IPS-18c (cell line): ENCODE results near the gene RAP1GAP2.

Experiments used
- H3K4me3 ChIP-seq: 2 replicates; pipeline ENCODE4 v1.7.0; 2013; ENCODE audit warnings: low read depth, mild to moderate bottlenecking, low read length, moderate library complexity; ENCODE audit not compliant: insufficient read depth
- H3K9me3 ChIP-seq: one replicate; pipeline ENCODE4 v1.6.1; 2013; ENCODE audit warnings: mild to moderate bottlenecking, low read length, moderate library complexity; ENCODE audit not compliant: control insufficient read depth, insufficient read depth

Gene RAP1GAP2

DNA sequence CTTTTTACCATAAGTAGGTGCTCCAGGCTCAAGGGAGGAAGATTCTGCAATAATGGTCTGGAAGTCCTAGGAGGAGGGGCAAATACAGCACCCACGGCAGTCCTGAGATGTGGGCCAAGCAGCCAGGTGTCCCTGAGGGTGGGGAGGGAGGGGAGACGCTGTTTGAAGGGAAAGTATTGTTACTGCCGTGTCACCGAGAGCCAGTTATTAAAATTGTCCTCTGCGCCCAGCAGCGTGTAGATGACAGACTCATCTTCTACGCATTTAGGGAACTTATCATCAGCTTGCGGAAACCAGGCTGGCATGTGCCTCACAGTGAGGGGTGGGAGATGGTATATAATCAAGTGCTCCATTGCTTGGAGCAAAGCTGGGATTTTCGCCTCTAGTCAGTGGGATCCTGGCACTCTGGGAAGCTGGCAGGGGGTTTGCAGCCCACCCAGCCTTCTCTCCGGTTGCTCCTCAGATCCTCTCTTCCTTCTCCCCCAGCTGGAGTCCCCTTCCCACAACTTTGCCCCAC is 162.5 kb downstream of the RAP1GAP2 start:
- H3K9me3 ChIP-seq = peaks cover 5% of the 10 kb centered on the region
- no peak overlapping the region for H3K4me3 ChIP-seq

- H3K9me3 ChIP-seq = peaks cover 5% of the 10 kb centered on the region
- H3K4me3 ChIP-seq = no peak overlapping the region
These were observed 163.3 kb downstream of the RAP1GAP2 start for GRCh38 chr17:2959371-2960130.

DNA sequence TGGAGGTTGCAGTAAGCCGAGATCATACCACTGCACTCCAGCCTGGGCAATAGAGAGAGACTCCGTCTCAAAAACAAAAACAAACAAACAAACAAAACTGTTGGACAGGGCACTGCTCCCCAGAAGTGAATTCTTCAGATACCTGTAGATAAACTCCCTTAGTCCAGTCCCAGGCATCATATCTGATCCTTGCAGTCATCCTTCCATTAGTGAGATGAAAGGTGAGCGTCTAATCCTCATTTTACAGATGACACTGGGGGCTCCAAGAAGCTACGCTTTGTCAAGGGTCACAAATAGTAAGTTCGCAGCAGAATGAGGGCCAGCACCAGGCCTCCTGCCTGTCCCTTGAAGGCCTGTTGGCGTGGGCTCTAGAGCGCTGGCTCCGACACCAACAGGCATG is 165.2 kb downstream of the RAP1GAP2 start:
- H3K4me3 ChIP-seq = no peak overlapping the region
- H3K9me3 ChIP-seq = peaks cover 5% of the 10 kb centered on the region

DNA sequence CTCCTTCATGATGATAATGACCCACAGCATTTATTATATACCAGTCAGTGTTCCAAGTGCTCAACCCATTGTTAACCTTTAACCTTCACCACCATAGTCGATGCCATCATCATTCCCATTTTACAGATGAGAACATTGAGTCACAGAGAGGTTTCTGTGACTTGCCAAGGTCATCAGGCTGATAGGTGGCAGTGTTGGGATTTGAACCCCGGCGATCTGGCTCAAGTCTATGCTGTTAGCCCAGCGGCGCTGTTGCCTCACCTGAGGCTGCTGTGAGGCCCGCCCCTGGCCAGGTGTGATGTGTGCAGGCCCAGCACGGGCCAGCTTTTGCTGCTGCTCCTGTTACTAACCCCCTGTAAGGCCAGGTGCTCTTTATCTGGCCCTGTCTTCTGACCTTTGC is 166.0 kb downstream of the RAP1GAP2 start:
- Histone ChIP-seq H3K9me3 (peaks cover 5% of the 10 kb centered on the region), H3K4me3 (no peak overlapping the region)

DNA sequence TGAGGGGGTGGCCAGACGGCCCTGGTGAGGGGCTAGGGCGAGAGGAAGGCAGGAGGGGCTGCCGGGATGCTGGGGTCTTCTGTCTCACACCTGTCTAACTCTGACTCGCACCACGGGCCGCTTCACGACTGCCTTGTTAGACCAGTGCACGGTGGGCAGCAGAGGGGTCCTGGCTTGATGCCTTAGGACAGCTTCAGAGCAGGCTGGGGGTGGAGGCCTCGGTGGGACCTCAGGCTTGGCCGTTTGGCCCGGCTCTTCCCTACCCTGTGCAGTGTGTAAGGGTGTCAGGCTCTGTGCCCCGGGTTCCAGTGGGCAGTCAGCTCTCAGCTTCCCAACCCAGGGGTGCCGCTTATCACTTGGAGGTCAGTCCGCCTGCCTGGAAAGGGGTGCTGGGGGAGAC is 166.5 kb downstream of the RAP1GAP2 start:
- Histone ChIP-seq H3K9me3 (peaks cover 2% of the 10 kb centered on the region), H3K4me3 (no peak overlapping the region)

- Histone ChIP-seq H3K9me3 (peaks cover 2% of the 10 kb centered on the region), H3K4me3 (no peak overlapping the region)
These were observed 167.2 kb downstream of the RAP1GAP2 start for GRCh38 chr17:2963332-2964027.

DNA sequence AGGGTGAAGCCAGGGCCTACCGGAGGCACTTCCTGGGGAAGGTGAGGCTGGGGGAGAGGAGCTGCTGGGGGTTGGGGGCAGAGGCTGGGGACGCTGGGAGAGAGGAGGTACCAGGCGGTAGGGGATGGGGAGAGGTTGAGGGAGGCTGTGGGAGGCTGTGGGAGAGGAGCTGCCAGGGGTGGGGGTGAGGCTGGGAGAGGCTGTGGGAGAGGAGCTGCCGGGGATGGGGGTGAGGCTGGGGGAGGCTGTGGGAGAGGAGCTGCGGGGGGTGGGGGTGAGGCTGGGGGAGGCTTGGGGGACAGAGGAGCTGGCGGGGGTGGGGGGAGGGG is 167.8 kb downstream of the RAP1GAP2 start:
- Histone ChIP-seq H3K9me3 (peaks cover 2% of the 10 kb centered on the region), H3K4me3 (no peak overlapping the region)

GRCh38 chr17:2964370-2964769 is 168.1 kb downstream of the RAP1GAP2 start:
- Histone ChIP-seq H3K4me3 (no peak overlapping the region), H3K9me3 (peaks cover 1% of the 10 kb centered on the region)

DNA sequence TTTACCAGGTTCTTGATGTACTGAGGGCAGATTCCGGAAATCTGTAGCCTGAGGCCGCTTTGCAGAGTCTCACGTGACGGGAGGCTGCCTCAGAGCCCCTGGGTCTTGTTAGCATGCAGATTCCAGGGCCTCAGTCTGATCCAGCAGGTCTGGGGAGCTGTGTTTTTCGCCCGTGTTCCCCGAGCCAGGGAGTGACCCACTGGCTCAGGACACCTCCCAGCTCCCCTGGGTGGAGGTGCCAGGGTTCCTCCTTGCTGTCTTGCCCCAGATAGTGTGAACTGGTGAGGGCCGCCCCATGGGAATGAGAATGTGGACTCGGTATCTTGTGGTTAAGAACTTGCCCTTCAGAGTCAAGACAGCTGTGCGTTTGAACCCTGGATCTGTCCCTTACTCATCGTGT is 168.6 kb downstream of the RAP1GAP2 start:
- H3K9me3 ChIP-seq = no peaks in the 10 kb centered on the region
- no peak overlapping the region for H3K4me3 ChIP-seq

- no peak overlapping the region for H3K4me3 ChIP-seq
- H3K9me3 ChIP-seq = no peaks in the 10 kb centered on the region
These were observed 169.7 kb downstream of the RAP1GAP2 start for GRCh38 chr17:2965621-2966595.

DNA sequence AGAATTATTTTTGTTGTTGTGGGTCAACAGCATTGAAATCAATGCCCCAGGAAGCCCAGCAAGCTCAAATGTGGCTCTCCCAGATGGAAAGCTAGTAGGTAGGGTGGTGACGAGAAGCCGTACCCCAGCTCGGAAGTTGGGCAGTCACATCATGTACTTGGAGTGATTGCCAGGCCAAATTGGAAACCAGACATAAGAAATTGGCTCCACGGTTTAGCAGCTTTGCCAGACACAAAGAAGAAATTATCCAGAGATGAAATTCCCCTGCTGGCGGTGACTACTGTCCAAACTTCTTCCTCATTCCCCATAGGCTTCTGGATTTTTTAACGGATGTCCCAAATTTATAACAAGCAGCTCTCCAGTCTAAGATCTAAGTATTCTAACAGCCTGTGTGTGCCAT is 171.3 kb downstream of the RAP1GAP2 start:
- H3K9me3 ChIP-seq = no peaks in the 10 kb centered on the region
- H3K4me3 ChIP-seq = no peak overlapping the region

DNA sequence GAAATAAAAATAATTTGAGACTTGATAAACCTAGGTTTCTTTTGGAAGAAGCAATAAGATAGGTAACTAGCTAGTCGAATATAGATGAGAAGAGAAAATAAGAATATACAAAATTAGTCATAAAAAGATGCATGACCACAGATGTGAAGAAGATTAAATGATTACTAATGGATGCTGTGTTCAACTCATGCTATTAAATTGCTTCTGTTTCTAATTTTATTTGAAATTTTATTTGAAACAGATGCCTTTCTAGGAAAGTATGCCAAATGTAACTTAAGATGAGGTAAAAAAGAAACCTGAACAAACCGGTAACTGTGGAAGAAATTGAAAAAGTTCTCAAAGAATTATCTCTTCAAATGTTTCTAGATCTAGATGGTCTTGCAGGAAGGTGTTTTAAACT is 175.6 kb downstream of the RAP1GAP2 start:
- H3K9me3 ChIP-seq = no peaks in the 10 kb centered on the region
- H3K4me3 ChIP-seq = no peak overlapping the region

GRCh38 chr17:2972749-2973148 is 176.5 kb downstream of the RAP1GAP2 start:
- Histone ChIP-seq H3K4me3 (no peak overlapping the region), H3K9me3 (no peaks in the 10 kb centered on the region)

DNA sequence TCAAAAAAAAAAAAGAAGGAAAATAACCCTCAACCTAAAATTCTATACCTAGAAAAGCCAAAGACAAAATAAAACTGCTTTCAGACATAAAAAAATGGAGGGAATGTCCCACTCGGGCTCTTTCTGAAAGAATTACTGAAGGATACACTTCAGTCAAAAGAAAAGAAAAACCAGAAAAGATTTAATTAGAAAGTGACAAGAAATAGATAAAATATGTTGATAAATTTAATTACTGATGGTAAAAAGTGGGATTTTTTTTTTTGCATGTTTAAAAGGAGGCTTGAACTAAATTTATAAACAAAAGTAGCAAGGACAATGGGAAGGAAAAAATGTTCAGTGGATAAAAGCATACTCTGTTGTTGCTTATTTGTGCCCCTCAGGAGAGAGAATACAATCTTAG is 178.1 kb downstream of the RAP1GAP2 start:
- Histone ChIP-seq H3K9me3 (no peaks in the 10 kb centered on the region), H3K4me3 (no peak overlapping the region)

DNA sequence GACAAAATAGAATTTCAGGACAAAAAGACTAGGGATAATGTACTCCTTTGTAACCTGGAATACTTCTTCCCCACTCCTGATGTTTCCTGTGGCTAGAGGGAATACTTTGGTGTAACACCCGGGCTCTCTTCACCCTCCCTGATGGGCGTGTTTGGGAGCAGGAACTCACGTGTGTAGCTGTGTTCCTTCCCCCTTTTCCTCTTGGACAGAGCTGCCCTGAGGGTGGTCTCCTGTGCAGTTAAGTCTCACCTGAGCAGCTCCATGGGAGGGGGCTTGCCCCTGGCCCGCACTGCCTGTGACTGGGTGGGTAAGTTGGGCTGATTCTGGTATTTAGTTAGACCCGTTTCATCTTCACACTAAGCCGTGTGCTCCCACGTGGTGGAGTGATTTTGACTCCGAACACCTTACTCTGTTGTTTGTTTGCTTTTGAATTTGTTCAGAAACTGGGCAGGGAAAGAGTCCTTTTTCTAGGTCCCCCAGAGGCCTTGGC is 179.3 kb downstream of the RAP1GAP2 start:
- H3K9me3 ChIP-seq = no peaks in the 10 kb centered on the region
- H3K4me3 ChIP-seq = no peak overlapping the region

DNA sequence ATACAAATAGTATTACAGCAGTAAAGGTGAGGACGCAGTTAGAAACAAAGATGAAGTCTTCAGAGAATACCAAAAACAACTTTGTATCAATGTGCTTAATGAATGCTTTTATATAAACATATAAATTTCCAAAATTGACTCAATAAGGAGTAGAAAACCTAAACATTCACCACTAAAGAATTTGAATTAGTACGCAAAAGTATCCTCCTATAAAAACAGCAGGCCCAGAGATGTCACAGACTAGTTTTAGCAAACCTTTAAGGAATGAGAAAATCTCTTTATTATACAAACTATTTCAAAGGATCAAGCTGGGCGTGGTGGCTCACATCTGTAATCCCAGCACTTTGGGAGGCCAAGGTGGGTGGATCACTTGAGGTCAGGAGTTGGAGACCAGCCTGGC is 180.9 kb downstream of the RAP1GAP2 start:
- Histone ChIP-seq H3K9me3 (no peaks in the 10 kb centered on the region), H3K4me3 (no peak overlapping the region)

DNA sequence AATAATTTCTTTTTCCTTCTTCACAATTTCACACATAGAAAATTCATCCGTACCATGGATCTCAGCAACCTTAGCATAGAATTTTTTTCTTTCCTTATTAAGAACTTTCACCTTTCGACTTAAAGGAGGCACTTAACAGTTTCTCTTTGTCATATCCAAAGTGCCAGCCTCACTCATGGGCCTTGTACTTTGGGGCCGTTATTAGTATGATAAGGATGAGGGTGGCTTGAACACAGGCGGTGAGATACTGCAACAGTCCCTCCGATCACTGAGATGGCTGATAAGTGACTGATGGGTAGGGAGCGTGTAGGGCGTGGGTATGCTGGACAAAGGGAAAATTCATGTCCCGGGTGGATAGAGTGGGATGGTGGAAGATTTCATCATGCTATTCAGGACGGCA is 181.9 kb downstream of the RAP1GAP2 start:
- no peaks in the 10 kb centered on the region for H3K9me3 ChIP-seq
- no peak overlapping the region for H3K4me3 ChIP-seq
